ENCODE data around the gene SMIM5. TPM values are rescaled to one million over a fixed set of nuclear protein-coding genes. Genes with fewer than 3 reads are reported as not detected.

Gene SMIM5
- total RNA-seq, 1 donor from 2014 or later: 2.7 TPM

- H3K27me3 ChIP-seq (ENCODE audit: low read depth): no peaks in the 10 kb centered on the region
- intact Hi-C loops (cut with DNase I): no loop called here
- peak overlapping the region; percentile 84 for H3K4me3 ChIP-seq
- ATAC-seq: peak; percentile 92 to 94
- TF ChIP-seq CTCF (IDR thresholded peaks at IDR 0.05): peak; percentile 50
- H3K36me3 ChIP-seq: peaks cover 6% of the 10 kb centered on the region
- peak; percentile 97 for DNase-seq
- no peaks in the 10 kb centered on the region for H3K9me3 ChIP-seq
- H3K27ac ChIP-seq: peak overlapping the region; percentile 97
- peaks cover 20% of the 10 kb centered on the region for H3K4me1 ChIP-seq
Observed at GRCh38 chr17:75589012-75589918, 44.0 kb upstream of the SMIM5 start.

GRCh38 chr17:75589919-75590303, 43.3 kb upstream of the SMIM5 start:
- no peaks in the 10 kb centered on the region for H3K27me3 ChIP-seq (ENCODE audit: low read depth)
- H3K4me1 ChIP-seq: peaks cover 20% of the 10 kb centered on the region
- no peak for TF ChIP-seq CTCF (IDR thresholded peaks at IDR 0.05)
- H3K4me3 ChIP-seq: peak overlapping the region; percentile 84
- no peak for DNase-seq
- intact Hi-C loops (cut with DNase I): no loop called here
- peak overlapping the region; percentile 97 for H3K27ac ChIP-seq
- no peaks in the 10 kb centered on the region for H3K9me3 ChIP-seq
- no peak for ATAC-seq
- peaks cover 6% of the 10 kb centered on the region for H3K36me3 ChIP-seq

- intact Hi-C loops (cut with DNase I): no loop called here
- H3K27ac ChIP-seq: no peak overlapping the region
- H3K9me3 ChIP-seq: no peaks in the 10 kb centered on the region
- peaks cover 6% of the 10 kb centered on the region for H3K36me3 ChIP-seq
- peaks cover 20% of the 10 kb centered on the region for H3K4me1 ChIP-seq
- no peak for DNase-seq
- peak overlapping the region; percentile 84 for H3K4me3 ChIP-seq
- no peaks in the 10 kb centered on the region for H3K27me3 ChIP-seq (ENCODE audit: low read depth)
- no peak for ATAC-seq
- TF ChIP-seq CTCF (IDR thresholded peaks at IDR 0.05): no peak
Observed at GRCh38 chr17:75590314-75590761, 42.9 kb upstream of the SMIM5 start.

GRCh38 chr17:75590849-75591721, 42.1 kb upstream of the SMIM5 start:
- intact Hi-C loops (cut with DNase I): no loop called here
- Histone ChIP-seq H3K9me3 (no peaks in the 10 kb centered on the region), H3K27ac (no peak overlapping the region), H3K4me1 (peaks cover 20% of the 10 kb centered on the region), H3K27me3 (ENCODE audit: low read depth) (no peaks in the 10 kb centered on the region), H3K36me3 (peaks cover 6% of the 10 kb centered on the region), H3K4me3 (no peak overlapping the region)
- no peak for ATAC-seq
- no peak for TF ChIP-seq CTCF (IDR thresholded peaks at IDR 0.05)
- DNase-seq: no peak

GRCh38 chr17:75591722-75592302, 41.4 kb upstream of the SMIM5 start:
- intact Hi-C loops (cut with DNase I): no loop called here
- Histone ChIP-seq H3K4me3 (no peak overlapping the region), H3K4me1 (peaks cover 20% of the 10 kb centered on the region), H3K9me3 (no peaks in the 10 kb centered on the region), H3K27ac (no peak overlapping the region), H3K36me3 (peaks cover 6% of the 10 kb centered on the region), H3K27me3 (ENCODE audit: low read depth) (no peaks in the 10 kb centered on the region)
- TF ChIP-seq CTCF (IDR thresholded peaks at IDR 0.05): no peak
- ATAC-seq (no peak), DNase-seq (no peak)
